HFFc6 (cell line): ENCODE results near the gene PKD2L1. TPM values are rescaled to one million over a fixed set of nuclear protein-coding genes. Genes with fewer than 3 reads are reported as not detected.

Experiments
- DNase-seq: peaks from one replicate; pipeline ENCODE4 v3.0.0-alpha.2; 2018
- H3K27ac Mint-ChIP-seq: 2 replicates; pipeline ENCODE4 v1.8.0; 2020; ENCODE audit warnings: mild to moderate bottlenecking, mixed read lengths
- H3K27me3 Mint-ChIP-seq: 2 replicates; pipeline ENCODE4 v1.8.0; 2021; ENCODE audit warnings: mild to moderate bottlenecking, moderate library complexity, mixed read lengths; ENCODE audit not compliant: insufficient read depth
- H3K36me3 Mint-ChIP-seq: 2 replicates; pipeline ENCODE4 v1.8.0; 2021; ENCODE audit warnings: low read depth, mixed read lengths
- H3K4me1 Mint-ChIP-seq: 2 replicates; pipeline ENCODE4 v1.8.0; 2020; ENCODE audit warnings: low read depth, mixed read lengths
- H3K4me3 Mint-ChIP-seq: 2 replicates; pipeline ENCODE4 v1.8.0; 2020; ENCODE audit warnings: mild to moderate bottlenecking, moderate library complexity, mixed read lengths
- H3K9me3 Mint-ChIP-seq: 2 replicates; pipeline ENCODE4 v1.8.0; 2020; ENCODE audit warnings: mild to moderate bottlenecking, mixed read lengths
- CTCF ChIP-seq: fragments of 200-600 bp; sonication (generic); IDR thresholded peaks from 2 replicates; pipeline ENCODE4 v1.5.0; 2021; ENCODE audit warnings: antibody characterized with exemption, mild to moderate bottlenecking
- total RNA-seq, 6 experiments: library from RNA; stranded (reverse); fragmentation: NEBNext Ultra II Directional; extraction: Animal tissue kit (Norgen Biotek cat#: 25700); gene quantifications; 2 replicates in 1 of 6; 3 replicates in 5 of 6; pipeline ENCODE4 v1.2.3, GENCODE V29; 2021

PKD2L1 gene
- total RNA-seq, 6 experiments from 2014 or later = not detected

GRCh38 chr10:100238429-100238828 lies 91.6 kb downstream of the PKD2L1 start:
- no peak for DNase-seq
- no peak for TF ChIP-seq CTCF
- Mint-ChIP-seq H3K4me3 (no peak overlapping the region), H3K27ac (no peak overlapping the region), H3K36me3 (peaks cover 8% of the 10 kb centered on the region), H3K9me3 (no peaks in the 10 kb centered on the region), H3K4me1 (peaks cover 9% of the 10 kb centered on the region; the same call in 1 of the 2 replicates), H3K27me3 (no peaks in the 10 kb centered on the region)

Other genes starting within 250 kb of the PKD2L1 start
- not detected for gene CPN1, start 248.4 kb downstream of the PKD2L1 start, total RNA-seq
- gene ERLIN1, start 144.2 kb downstream of the PKD2L1 start, total RNA-seq = 10 to 100 TPM; 56.9 to 83.1 (median 74.2) TPM
- 10 to 100 TPM; 18.2 to 22.6 (median 20.6) TPM for gene CHUK, start 100.6 kb downstream of the PKD2L1 start, total RNA-seq
- 10 to 100 TPM; 19.1 to 24.5 (median 20.6) TPM for gene CWF19L1, start 62.6 kb downstream of the PKD2L1 start, total RNA-seq
- 10 to 100 TPM; 52.4 to 62.1 (median 55.0) TPM for gene BLOC1S2, start 43.5 kb downstream of the PKD2L1 start, total RNA-seq
- gene SCD, start 17.0 kb upstream of the PKD2L1 start, total RNA-seq = 10 to 100 TPM; 11.5 to 16.8 (median 14.9) TPM
- gene WNT8B, start 132.8 kb upstream of the PKD2L1 start, total RNA-seq = not detected
- 1 to 10 TPM; 2.3 to 4.1 (median 2.5) TPM for gene SEC31B, start 189.6 kb upstream of the PKD2L1 start, total RNA-seq
- 100 to 1,000 TPM; 167 to 222 (median 198) TPM for gene NDUFB8, start 199.6 kb upstream of the PKD2L1 start, total RNA-seq
- gene HIF1AN, start 205.7 kb upstream of the PKD2L1 start, total RNA-seq = 10 to 100 TPM; 58.2 to 65.2 (median 58.9) TPM